Endothelial cell of umbilical vein (primary cell): ENCODE measurements around the gene NXNL2. TPM values are rescaled to one million over a fixed set of nuclear protein-coding genes. Genes with fewer than 3 reads are reported as not detected.

Source experiments
- BruUV-seq: library from RNA; stranded (reverse); fragments of 400-500 nt; replicated peaks from 2 replicates; lab custom pipeline; 2021; lab: Mats Ljungman, UMichigan
- CTCF ChIA-PET: fragments of 300-600, 350-600 bp; sonication (Branson Sonifier 250); formaldehyde crosslinking; loops from one replicate; lab custom pipeline; 2021; ENCODE audit warnings: antibody characterized with exemption, inconsistent platforms; lab: Charles Lee
- POLR2A ChIA-PET: fragments of 300-600, 350-600 bp; sonication (Branson Sonifier 250); formaldehyde crosslinking; loops from one replicate; lab custom pipeline; 2021; ENCODE audit warnings: antibody characterized with exemption, inconsistent platforms; lab: Charles Lee
- DNase-seq: peaks from one replicate; pipeline ENCODE4 v3.0.0-alpha.2; 2011; ENCODE audit warnings: low read depth, low spot score
- FAIRE-seq: peaks from 2 replicates; lab custom pipeline; 2011; peaks lifted over from hg19 to GRCh38; lab: Jason Lieb, UNC
- H2AFZ ChIP-seq: 2 replicates; pipeline ENCODE4 v1.6.0; 2012; ENCODE audit warnings: low read depth, low read length, control low read depth, inconsistent platforms
- H3K27ac ChIP-seq: 2 replicates; pipeline ENCODE4 v1.5.1; 2011; ENCODE audit warnings: low read depth, mild to moderate bottlenecking, control low read depth, low read length, moderate library complexity; ENCODE audit not compliant: insufficient read depth
- H3K27me3 ChIP-seq, 2 experiments: 2 replicates each; pipeline versions ENCODE4 v1.6.0 to v1.6.1; 2011; ENCODE audit warnings: low read length in 2 of 2, mixed read lengths in 1 of 2; ENCODE audit not compliant: control insufficient read depth in 2 of 2, insufficient read depth in 2 of 2
- H3K36me3 ChIP-seq, 2 experiments: 2 replicates in 1 of 2; 3 replicates in 1 of 2; pipeline ENCODE4 v1.5.1; 2011; ENCODE audit warnings: low read length in 2 of 2, mild to moderate bottlenecking in 1 of 2, moderate library complexity in 1 of 2; ENCODE audit not compliant: control insufficient read depth in 2 of 2, insufficient read depth in 2 of 2; ENCODE audit errors: extremely low read depth in 1 of 2
- H3K4me1 ChIP-seq: 3 replicates; pipeline ENCODE4 v1.5.1; 2011; ENCODE audit warnings: mild to moderate bottlenecking, low read length; ENCODE audit not compliant: control insufficient read depth, insufficient read depth; ENCODE audit errors: extremely low read depth
- H3K4me2 ChIP-seq: 2 replicates; pipeline ENCODE4 v1.6.1; 2011; ENCODE audit warnings: low read length, control low read depth, mixed read lengths; ENCODE audit not compliant: insufficient read depth
- H3K4me3 ChIP-seq, 3 experiments: fragments of 200-600 bp in 1 of 3; sonication (generic), shearing (Covaris generic) in 1 of 3; replicated peaks in 1 of 3; 2 replicates each; pipeline ENCODE4 v1.5.1; 2011 to 2016; ENCODE audit warnings: control low read depth in 3 of 3, low read length in 3 of 3, mild to moderate bottlenecking in 2 of 3, inconsistent platforms in 1 of 3, low read depth in 1 of 3, moderate library complexity in 1 of 3; ENCODE audit not compliant: insufficient read depth in 1 of 3
- H3K79me2 ChIP-seq: 2 replicates; pipeline ENCODE4 v1.6.0; 2012; ENCODE audit warnings: low read length, inconsistent platforms; ENCODE audit not compliant: control insufficient read depth, insufficient read depth
- H3K9ac ChIP-seq: replicated peaks from 2 replicates; pipeline ENCODE3; 2011; ENCODE audit warnings: low read length, control low read depth; ENCODE audit not compliant: insufficient read depth; ENCODE audit errors: extremely low read depth
- H3K9me1 ChIP-seq: replicated peaks from 3 replicates; pipeline ENCODE4 v1.6.0; 2011; ENCODE audit warnings: mild to moderate bottlenecking, low read length; ENCODE audit not compliant: control insufficient read depth, insufficient read depth; ENCODE audit errors: extremely low read depth
- H3K9me3 ChIP-seq: replicated peaks from 2 replicates; pipeline ENCODE4 v1.5.1; 2012; ENCODE audit warnings: low read length, inconsistent platforms; ENCODE audit not compliant: control insufficient read depth, insufficient read depth
- H4K20me1 ChIP-seq: replicated peaks from 2 replicates; pipeline ENCODE3; 2011; ENCODE audit warnings: mild to moderate bottlenecking, low read length; ENCODE audit not compliant: control insufficient read depth, insufficient read depth; ENCODE audit errors: extremely low read depth
- EZH2 ChIP-seq: IDR thresholded peaks from 2 replicates; pipeline ENCODE4 v1.6.1; 2012; ENCODE audit warnings: borderline replicate concordance, low read depth, mild to moderate bottlenecking, moderate library complexity, low read length, inconsistent platforms; ENCODE audit not compliant: severe bottlenecking
- FOS ChIP-seq: IDR thresholded peaks from 2 replicates; pipeline ENCODE4 v1.6.1; 2011; ENCODE audit warnings: mild to moderate bottlenecking, low read length, moderate library complexity, borderline replicate concordance; ENCODE audit not compliant: insufficient read depth
- GATA2 ChIP-seq: IDR thresholded peaks from 2 replicates; pipeline ENCODE4 v1.7.0; 2011; ENCODE audit warnings: low read depth, mild to moderate bottlenecking, moderate library complexity, mixed read lengths, low read length; ENCODE audit not compliant: insufficient read length, insufficient read depth
- JUN ChIP-seq: IDR thresholded peaks from 2 replicates; pipeline ENCODE4 v1.6.1; 2011; ENCODE audit warnings: borderline replicate concordance, low read depth; ENCODE audit not compliant: insufficient read length, insufficient read depth
- MAX ChIP-seq: IDR thresholded peaks from 2 replicates; pipeline ENCODE4 v1.6.1; 2011; ENCODE audit not compliant: insufficient read depth, insufficient read length
- MYC ChIP-seq: IDR thresholded peaks from one replicate; pipeline ENCODE4 v1.6.1; 2011; ENCODE audit warnings: mild to moderate bottlenecking, low read depth, low read length
- POLR2A ChIP-seq: IDR thresholded peaks from 2 replicates; pipeline ENCODE4 v1.6.1; 2012; ENCODE audit warnings: low read depth, mild to moderate bottlenecking, control low read depth, low read length
- POLR2AphosphoS5 ChIP-seq: IDR thresholded peaks from 2 replicates; pipeline ENCODE4 v1.6.1; 2012; ENCODE audit warnings: low read depth, mild to moderate bottlenecking, control low read depth, low read length, moderate library complexity; ENCODE audit not compliant: insufficient read depth
- dilution Hi-C: fragments of 300-500 bp; cut with MboI; formaldehyde crosslinking; loops from one replicate; pipeline ENCODE4 v1.15.0; 2019; ENCODE audit warnings: low sequenced_read_pairs; ENCODE audit not compliant: extremely low pct_ligation_motif_present
- intact Hi-C: fragments of 100-400 bp; cut with micrococcal nuclease; formaldehyde crosslinking; loops from one replicate; pipeline ENCODE4 v1.10.0; 2022
- polyA plus RNA-seq, 4 experiments: library from polyadenylated mRNA; depleted of rRNA in 3 of 4; stranded (reverse) in 3 of 4; unstranded in 1 of 4; fragments of >200 nt; gene quantifications; 2 replicates each; pipeline versions ENCODE4 v1.2.1 to v1.2.3, GENCODE V29; 2011 to 2012; ENCODE audit warnings: missing spikeins in 1 of 4
- total RNA-seq: library from RNA; stranded (reverse); gene quantifications from 2 replicates; pipeline ENCODE4 v1.2.3, GENCODE V29; 2021
- TF ChIP-seq, protein P1 (sequence below), 2 donors: IDR thresholded peaks; 1 replicate in 1 of 2; 2 replicates in 1 of 2; pipeline ENCODE4 v1.5.1; 2011; ENCODE audit warnings: low read length in 2 of 2, mild to moderate bottlenecking in 2 of 2, moderate library complexity in 2 of 2, control low read depth in 1 of 2, inconsistent platforms in 1 of 2, low read depth in 1 of 2; ENCODE audit not compliant: insufficient read depth in 1 of 2; ENCODE audit errors: extremely low read depth in 1 of 2

NXNL2 gene
- total and polyA plus RNA-seq, 2 donors (not counting 3 experiments of a cell fraction or from before 2014, with no cell fraction given): 0.14 TPM; not detected in 1

DNA sequence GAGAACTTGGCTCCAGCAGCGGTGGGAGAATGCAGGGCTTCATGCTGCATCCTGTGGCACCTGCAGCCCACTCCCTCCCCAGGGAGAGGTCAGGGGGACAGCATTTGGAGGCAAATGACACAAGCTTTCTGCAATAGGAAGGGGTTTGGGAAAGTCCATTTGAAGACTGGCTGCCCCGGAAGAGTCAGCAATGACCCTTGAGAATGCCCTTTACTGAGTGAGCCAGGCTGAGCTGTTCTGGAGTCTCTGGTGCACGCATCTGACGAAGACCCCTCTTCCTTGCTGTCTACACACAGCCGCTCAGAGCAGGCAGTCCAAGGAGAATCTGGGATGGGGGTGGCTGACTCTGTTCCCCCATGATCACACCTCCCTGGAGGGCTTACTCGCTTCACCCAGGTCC lies 5.5 kb upstream of the NXNL2 start:
- no peaks in the 10 kb centered on the region for H3K9me3 ChIP-seq
- H3K36me3 ChIP-seq: no peaks in the 10 kb centered on the region
- dilution Hi-C loops: no loop called here
- no peaks in the 10 kb centered on the region for H3K79me2 ChIP-seq
- DNase-seq (no peak), FAIRE-seq (no peak)
- TF ChIP-seq EZH2 (no peak), POLR2A (no peak), FOS (no peak), MYC (no peak), MAX (no peak), GATA2 (no peak), POLR2AphosphoS5 (no peak), JUN (no peak)
- TF ChIP-seq, protein P1, sequence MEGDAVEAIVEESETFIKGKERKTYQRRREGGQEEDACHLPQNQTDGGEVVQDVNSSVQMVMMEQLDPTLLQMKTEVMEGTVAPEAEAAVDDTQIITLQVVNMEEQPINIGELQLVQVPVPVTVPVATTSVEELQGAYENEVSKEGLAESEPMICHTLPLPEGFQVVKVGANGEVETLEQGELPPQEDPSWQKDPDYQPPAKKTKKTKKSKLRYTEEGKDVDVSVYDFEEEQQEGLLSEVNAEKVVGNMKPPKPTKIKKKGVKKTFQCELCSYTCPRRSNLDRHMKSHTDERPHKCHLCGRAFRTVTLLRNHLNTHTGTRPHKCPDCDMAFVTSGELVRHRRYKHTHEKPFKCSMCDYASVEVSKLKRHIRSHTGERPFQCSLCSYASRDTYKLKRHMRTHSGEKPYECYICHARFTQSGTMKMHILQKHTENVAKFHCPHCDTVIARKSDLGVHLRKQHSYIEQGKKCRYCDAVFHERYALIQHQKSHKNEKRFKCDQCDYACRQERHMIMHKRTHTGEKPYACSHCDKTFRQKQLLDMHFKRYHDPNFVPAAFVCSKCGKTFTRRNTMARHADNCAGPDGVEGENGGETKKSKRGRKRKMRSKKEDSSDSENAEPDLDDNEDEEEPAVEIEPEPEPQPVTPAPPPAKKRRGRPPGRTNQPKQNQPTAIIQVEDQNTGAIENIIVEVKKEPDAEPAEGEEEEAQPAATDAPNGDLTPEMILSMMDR (IDR thresholded peaks at IDR 0.05; ENCODE audit: extremely low read depth in 1 of 2, insufficient read depth in 1 of 2, low read depth in 1 of 2, low read length in 2 of 2): no peak
- H3K4me2 ChIP-seq: no peak overlapping the region
- no TSS peak for BruUV-seq
- H3K4me1 ChIP-seq: no peaks in the 10 kb centered on the region
- CTCF ChIA-PET: no interaction called here
- intact Hi-C loops: no loop called here
- H3K9me1 ChIP-seq: no peaks in the 10 kb centered on the region
- H3K27me3 ChIP-seq: peaks cover 0 to 3% of the 10 kb centered on the region in 2 experiments
- H3K9ac ChIP-seq: no peak overlapping the region
- no peak overlapping the region for H2AFZ ChIP-seq
- H3K27ac ChIP-seq: no peak overlapping the region
- POLR2A ChIA-PET: no interaction called here
- H3K4me3 ChIP-seq: no peak overlapping the region
- no peaks in the 10 kb centered on the region for H4K20me1 ChIP-seq
